A549 (cell line): Measurements from ENCODE around the gene HOXB1. TPM values are rescaled to one million over a fixed set of nuclear protein-coding genes. Genes with fewer than 3 reads are reported as not detected.
A peak's percentile ranks its signal among the peaks of the same experiment; 100 is the strongest.

Experiments used
- ATAC-seq, 2 experiments: fragments of 200-7000 bp in 1 of 2; fragments of >200 bp in 1 of 2; cut with Nextera tagmentation in 1 of 2; cut with Tn5 transposase in 1 of 2; 3 replicates each; pipeline versions ENCODE4 v1.8.0 to v1.9.1; 2018 to 2020; ENCODE audit warnings: mild to moderate bottlenecking in 1 of 2, moderate library complexity in 1 of 2
- CTCF ChIA-PET: fragments of 300-600 bp; sonication (Branson Sonifier 250); formaldehyde crosslinking; extraction: SDS; loops from one replicate; lab custom pipeline; 2021; ENCODE audit warnings: antibody characterized with exemption, inconsistent platforms; lab: Yijun Ruan, JAX
- POLR2A ChIA-PET: fragments of 350-600 bp; formaldehyde crosslinking; extraction: SDS; loops from one replicate; lab custom pipeline; 2021; ENCODE audit warnings: antibody characterized with exemption, inconsistent platforms; lab: Yijun Ruan, JAX
- DNase-seq, 2 experiments: peaks; one replicate each; pipeline versions ENCODE4 v3.0.0 to v3.0.0-alpha.2; 2011 to 2016; ENCODE audit warnings: low read depth in 1 of 2, low spot score in 1 of 2
- FAIRE-seq: peaks from 2 replicates; lab custom pipeline; 2011; peaks lifted over from hg19 to GRCh38; lab: Jason Lieb, UNC
- H3K27ac ChIP-seq, 2 experiments: fragments of >200 bp; sonication (Bioruptor Twin); formaldehyde crosslinking; 3 replicates each; pipeline ENCODE4 v1.5.1; 2016 to 2017
- H3K4me1 ChIP-seq: fragments of >200 bp; sonication (Bioruptor Twin); formaldehyde crosslinking; 3 replicates; pipeline ENCODE4 v1.6.1; 2016
- H3K4me2 ChIP-seq: fragments of >200 bp; sonication (Bioruptor Twin); formaldehyde crosslinking; 3 replicates; pipeline ENCODE4 v1.6.1; 2016
- H3K4me3 ChIP-seq: fragments of >200 bp; sonication (Bioruptor Twin); formaldehyde crosslinking; 3 replicates; pipeline ENCODE4 v1.5.1; 2016
- H3K9me3 ChIP-seq: fragments of >200 bp; sonication (Bioruptor Twin); formaldehyde crosslinking; 3 replicates; pipeline ENCODE4 v1.6.1; 2016
- BCL3 ChIP-seq: fragments of >200 bp; sonication (Bioruptor Twin); formaldehyde crosslinking; IDR thresholded peaks from 3 replicates; pipeline ENCODE4 v1.6.1; 2016
- CBX2 ChIP-seq: fragments of 200-600 bp; sonication (generic); IDR thresholded peaks from 2 replicates; pipeline ENCODE4 v1.6.1; 2016; ENCODE audit warnings: low read depth, mild to moderate bottlenecking, borderline replicate concordance
- CEBPB ChIP-seq, 2 experiments: fragments of >200 bp in 1 of 2; sonication (Bioruptor Twin) in 1 of 2; formaldehyde crosslinking in 1 of 2; IDR thresholded peaks; 2 replicates each; pipeline ENCODE4 v1.6.1; 2012 to 2016
- CHD4 ChIP-seq: fragments of 200-600 bp; sonication (generic); IDR thresholded peaks from 2 replicates; pipeline ENCODE4 v1.6.1; 2016; ENCODE audit warnings: antibody characterized with exemption, mild to moderate bottlenecking, borderline replicate concordance
- EHF ChIP-seq: fragments of 250-450 bp; sonication (Bioruptor Pico); IDR thresholded peaks from 2 replicates; pipeline ENCODE4 v1.5.0; 2020; ENCODE audit warnings: mild to moderate bottlenecking
- EHMT2 ChIP-seq: fragments of 200-600 bp; sonication (generic); IDR thresholded peaks from 2 replicates; pipeline ENCODE4 v1.6.1; 2016; ENCODE audit warnings: antibody characterized with exemption, low read depth, mild to moderate bottlenecking, moderate library complexity
- EP300 ChIP-seq, 2 experiments: fragments of >200 bp; sonication (Bioruptor Twin); formaldehyde crosslinking; IDR thresholded peaks; 2 replicates in 1 of 2; 3 replicates in 1 of 2; pipeline ENCODE4 v1.6.1; 2016 to 2017
- ESRRA ChIP-seq: fragments of 150-350 bp; IDR thresholded peaks from 2 replicates; pipeline ENCODE4 v1.6.1; 2014; ENCODE audit warnings: mild to moderate bottlenecking, low read length, borderline replicate concordance
- FOSL2 ChIP-seq, 2 experiments: fragments of 450-650 bp in 1 of 2; fragments of >200 bp in 1 of 2; sonication (Bioruptor Twin) in 1 of 2; formaldehyde crosslinking; IDR thresholded peaks; 2 replicates each; pipeline versions ENCODE4 v1.5.0 to v1.6.1; 2016 to 2020; ENCODE audit warnings: mild to moderate bottlenecking in 1 of 2, moderate library complexity in 1 of 2
- FOXS1 ChIP-seq: fragments of 250-450 bp; sonication (Bioruptor Pico); IDR thresholded peaks from 2 replicates; pipeline ENCODE4 v1.5.0; 2020; ENCODE audit warnings: mild to moderate bottlenecking, moderate library complexity
- HDAC2 ChIP-seq: fragments of 200-600 bp; sonication (generic); IDR thresholded peaks from 2 replicates; pipeline ENCODE4 v1.6.1; 2016
- HOXA7 ChIP-seq: fragments of 250-450 bp; sonication (Bioruptor Pico); IDR thresholded peaks from 2 replicates; pipeline ENCODE4 v1.5.0; 2020; ENCODE audit warnings: mild to moderate bottlenecking, moderate library complexity
- JUN ChIP-seq, 2 experiments: fragments of >200 bp; sonication (Bioruptor Twin); formaldehyde crosslinking; IDR thresholded peaks; 2 replicates in 1 of 2; 3 replicates in 1 of 2; pipeline ENCODE4 v1.6.1; 2016 to 2017
- JUNB ChIP-seq: fragments of >200 bp; sonication (Bioruptor Twin); formaldehyde crosslinking; IDR thresholded peaks from 2 replicates; pipeline ENCODE4 v1.6.1; 2016
- MAX ChIP-seq: IDR thresholded peaks from 2 replicates; pipeline ENCODE4 v1.6.1; 2012
- MAZ ChIP-seq: fragments of 150-350 bp; IDR thresholded peaks from 2 replicates; pipeline ENCODE4 v1.6.1; 2014; ENCODE audit warnings: antibody characterized with exemption, low read depth, low read length, borderline replicate concordance
- MYC ChIP-seq: IDR thresholded peaks from 2 replicates; pipeline ENCODE4 v1.6.1; 2012; ENCODE audit warnings: mild to moderate bottlenecking, inconsistent platforms, low read length, improper control_type of control experiment, borderline replicate concordance
- NFE2L2 ChIP-seq: fragments of 150-350 bp; conservative IDR thresholded peaks from 2 replicates; pipeline ENCODE4 v1.6.1; 2014; ENCODE audit warnings: low read length
- NR3C1 ChIP-seq: fragments of >200 bp; sonication (Bioruptor Twin); formaldehyde crosslinking; IDR thresholded peaks from 3 replicates; pipeline ENCODE4 v1.6.1; 2017
- POLR2A ChIP-seq: IDR thresholded peaks from 2 replicates; pipeline ENCODE4 v1.6.1; 2012; ENCODE audit warnings: mild to moderate bottlenecking, low read length
- RARB ChIP-seq: fragments of 250-450 bp; sonication (Bioruptor Pico); IDR thresholded peaks from 2 replicates; pipeline ENCODE4 v1.8.0; 2021; ENCODE audit warnings: mild to moderate bottlenecking, moderate library complexity
- SMC3 ChIP-seq: fragments of >200 bp; sonication (Bioruptor Twin); formaldehyde crosslinking; IDR thresholded peaks from 3 replicates; pipeline ENCODE4 v1.6.1; 2018; ENCODE audit warnings: inconsistent platforms
- TP53 ChIP-seq: fragments of 250-450 bp; sonication (Bioruptor Pico); IDR thresholded peaks from 2 replicates; pipeline ENCODE4 v1.5.0; 2021; ENCODE audit warnings: mild to moderate bottlenecking, moderate library complexity
- ZSCAN20 ChIP-seq: fragments of 250-450 bp; sonication (Bioruptor Pico); IDR thresholded peaks from 2 replicates; pipeline ENCODE4 v1.8.0; 2022; ENCODE audit warnings: mild to moderate bottlenecking, moderate library complexity
- WGBS: methylation state at CpG from one replicate; pipeline ENCODE4 v1.1.6; 2017; ENCODE audit errors: missing lambda C conversion rate; 5-methylcytosine and 5-hydroxymethylcytosine counted together
- polyA plus RNA-seq, 4 experiments: library from polyadenylated mRNA; depleted of rRNA in 3 of 4; stranded (reverse); fragments of >200 nt; fragmentation: RNase III in 1 of 4; extraction: RNeasy Plus Mini Kit Qiagen cat#74134 plus additional on column Dnase treatment in 1 of 4; gene quantifications; 2 replicates in 3 of 4; 3 replicates in 1 of 4; pipeline ENCODE4 v1.2.3, GENCODE V29; 2011 to 2017
- TF ChIP-seq, protein P1 (sequence below): fragments of >200 bp; sonication (Bioruptor Twin); formaldehyde crosslinking; IDR thresholded peaks from 2 replicates; pipeline ENCODE4 v1.6.1; 2016
- TF ChIP-seq, protein P2 (sequence below): fragments of >200 bp; sonication (Bioruptor Twin); formaldehyde crosslinking; IDR thresholded peaks from 3 replicates; pipeline ENCODE4 v1.5.1; 2016

The HOXB1 gene
- polyA plus RNA-seq, 2 of the 4 experiments (the other 2 are of a cell fraction) = not detected

- WGBS = 80% methylated on average over 1 of the region's 1 CpG
- Histone ChIP-seq H3K27ac (no peak overlapping the region), H3K4me2 (no peak overlapping the region), H3K4me1 (peaks cover 15% of the 10 kb centered on the region; the same call in 2 of the 3 replicates), H3K4me3 (no peak overlapping the region), H3K9me3 (no peaks in the 10 kb centered on the region)
- CTCF ChIA-PET = interaction anchor here (0.6 to 2.8 kb wide), 9 partner anchors 16 to 239 kb away, joined by 3 to 11 read pairs (median 3); no protein-coding TSS in a partner anchor
- FAIRE-seq (no peak), DNase-seq (no peak), ATAC-seq (no peak)
- TF ChIP-seq RARB (CRISPR knock-in tag) (no peak), POLR2A (no peak), NR3C1 (no peak), FOSL2 (IDR thresholded peaks at IDR 0.05) (no peak), FOSL2 (CRISPR knock-in tag; IDR thresholded peaks at IDR 0.05) (no peak), CBX2 (no peak), MAZ (no peak), ESRRA (no peak), CEBPB (IDR thresholded peaks at IDR 0.05) (no peak), SMC3 (no peak), BCL3 (no peak)
- TF ChIP-seq, protein P1, sequence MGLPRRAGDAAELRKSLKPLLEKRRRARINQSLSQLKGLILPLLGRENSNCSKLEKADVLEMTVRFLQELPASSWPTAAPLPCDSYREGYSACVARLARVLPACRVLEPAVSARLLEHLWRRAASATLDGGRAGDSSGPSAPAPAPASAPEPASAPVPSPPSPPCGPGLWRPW = no peak
- TF ChIP-seq, protein P2, sequence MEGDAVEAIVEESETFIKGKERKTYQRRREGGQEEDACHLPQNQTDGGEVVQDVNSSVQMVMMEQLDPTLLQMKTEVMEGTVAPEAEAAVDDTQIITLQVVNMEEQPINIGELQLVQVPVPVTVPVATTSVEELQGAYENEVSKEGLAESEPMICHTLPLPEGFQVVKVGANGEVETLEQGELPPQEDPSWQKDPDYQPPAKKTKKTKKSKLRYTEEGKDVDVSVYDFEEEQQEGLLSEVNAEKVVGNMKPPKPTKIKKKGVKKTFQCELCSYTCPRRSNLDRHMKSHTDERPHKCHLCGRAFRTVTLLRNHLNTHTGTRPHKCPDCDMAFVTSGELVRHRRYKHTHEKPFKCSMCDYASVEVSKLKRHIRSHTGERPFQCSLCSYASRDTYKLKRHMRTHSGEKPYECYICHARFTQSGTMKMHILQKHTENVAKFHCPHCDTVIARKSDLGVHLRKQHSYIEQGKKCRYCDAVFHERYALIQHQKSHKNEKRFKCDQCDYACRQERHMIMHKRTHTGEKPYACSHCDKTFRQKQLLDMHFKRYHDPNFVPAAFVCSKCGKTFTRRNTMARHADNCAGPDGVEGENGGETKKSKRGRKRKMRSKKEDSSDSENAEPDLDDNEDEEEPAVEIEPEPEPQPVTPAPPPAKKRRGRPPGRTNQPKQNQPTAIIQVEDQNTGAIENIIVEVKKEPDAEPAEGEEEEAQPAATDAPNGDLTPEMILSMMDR = no peak
- POLR2A ChIA-PET = interaction anchor here (0.8 kb wide), 1 partner anchor 15 kb away, joined by 4 read pairs; no protein-coding TSS in a partner anchor
These were observed 9.4 kb upstream of the HOXB1 start for GRCh38 chr17:48540213-48540612.

GRCh38 chr17:48539177-48539576 is 8.4 kb upstream of the HOXB1 start:
- H3K27ac ChIP-seq = no peak overlapping the region
- ChIA-PET CTCF (interaction anchor here (0.8 to 2.8 kb wide), 6 partner anchors 17 to 82 kb away, joined by 3 to 11 read pairs (median 4); no protein-coding TSS in a partner anchor), POLR2A (no interaction called here)
- H3K4me2 ChIP-seq = no peak overlapping the region
- H3K4me3 ChIP-seq = no peak overlapping the region
- FAIRE-seq (peak; percentile 43), DNase-seq (no peak), ATAC-seq (no peak)
- peaks cover 15% of the 10 kb centered on the region; the same call in 2 of the 3 replicates for H3K4me1 ChIP-seq
- no peaks in the 10 kb centered on the region for H3K9me3 ChIP-seq
- no peak for TF ChIP-seq NFE2L2
- TF ChIP-seq JUNB = no peak
- no peak for TF ChIP-seq JUN (IDR thresholded peaks at IDR 0.05)
- TF ChIP-seq EHF (CRISPR knock-in tag) = no peak
- no peak for TF ChIP-seq FOXS1 (CRISPR knock-in tag)
- no peak for TF ChIP-seq EP300 (IDR thresholded peaks at IDR 0.05)
- 81% methylated on average over 4 of the region's 4 CpGs for WGBS

DNA sequence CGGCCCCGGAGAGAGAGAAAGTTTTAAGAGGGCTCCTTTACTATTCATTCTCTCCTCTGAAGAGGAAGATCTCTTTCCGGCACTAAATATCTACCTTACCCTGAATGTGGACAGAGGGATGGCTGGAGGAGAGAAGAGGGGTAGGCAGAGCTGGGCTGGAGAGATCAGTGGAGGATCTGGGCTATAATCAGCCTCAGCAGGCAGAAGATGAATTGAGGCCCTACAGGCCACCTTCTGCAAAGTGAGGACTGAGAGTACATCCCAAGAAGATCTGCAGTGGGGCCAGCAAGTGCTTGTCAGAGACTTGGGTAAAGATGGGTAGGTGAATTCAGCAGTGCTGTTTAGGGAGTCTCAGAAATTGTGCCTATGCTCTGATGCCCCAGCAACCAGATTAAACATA is 6.5 kb upstream of the HOXB1 start:
- Histone ChIP-seq H3K4me1 (peaks cover 13% of the 10 kb centered on the region; the same call in 2 of the 3 replicates), H3K4me2 (no peak overlapping the region; the same call in 2 of the 3 replicates), H3K27ac (peak overlapping the region; percentile 14 to 22; a peak in 3 of 6 replicates), H3K4me3 (no peak overlapping the region), H3K9me3 (no peaks in the 10 kb centered on the region)
- ChIA-PET CTCF (interaction anchor here (1.0 kb wide), 1 partner anchor 27 kb away, joined by 3 read pairs; no protein-coding TSS in a partner anchor), POLR2A (no interaction called here)
- peak in 1 of 2 experiments; percentile 56; a peak in 3 of 6 replicates for ATAC-seq
- DNase-seq = no peak
- TF ChIP-seq NFE2L2 (no peak), MAX (no peak), ESRRA (no peak), CHD4 (no peak), JUN (IDR thresholded peaks at IDR 0.05) (no peak), HOXA7 (CRISPR knock-in tag) (no peak), EHMT2 (no peak), HDAC2 (no peak), FOXS1 (CRISPR knock-in tag) (no peak), TP53 (no peak), MYC (no peak), NR3C1 (no peak), EP300 (IDR thresholded peaks at IDR 0.05) (no peak), ZSCAN20 (no peak)
- TF ChIP-seq, protein P2 = no peak
- FAIRE-seq = no peak
- WGBS = 80% methylated on average over 3 of the region's 3 CpGs
